GM23248 (cell line): ENCODE results near the gene CLIP4.

Experiments
- EZH2 ChIP-seq: fragments of 200-600 bp; sonication (generic); IDR thresholded peaks from 2 replicates; pipeline ENCODE4 v1.6.1; 2018; ENCODE audit warnings: antibody characterized with exemption, mild to moderate bottlenecking; ENCODE audit not compliant: insufficient read depth, poor library complexity, severe bottlenecking
- EZH2phosphoT487 ChIP-seq: fragments of 200-600 bp; sonication (generic); IDR thresholded peaks from 2 replicates; pipeline ENCODE4 v1.6.1; 2018; ENCODE audit warnings: antibody characterized with exemption, moderate library complexity, mild to moderate bottlenecking, low read depth; ENCODE audit not compliant: insufficient read depth

DNA sequence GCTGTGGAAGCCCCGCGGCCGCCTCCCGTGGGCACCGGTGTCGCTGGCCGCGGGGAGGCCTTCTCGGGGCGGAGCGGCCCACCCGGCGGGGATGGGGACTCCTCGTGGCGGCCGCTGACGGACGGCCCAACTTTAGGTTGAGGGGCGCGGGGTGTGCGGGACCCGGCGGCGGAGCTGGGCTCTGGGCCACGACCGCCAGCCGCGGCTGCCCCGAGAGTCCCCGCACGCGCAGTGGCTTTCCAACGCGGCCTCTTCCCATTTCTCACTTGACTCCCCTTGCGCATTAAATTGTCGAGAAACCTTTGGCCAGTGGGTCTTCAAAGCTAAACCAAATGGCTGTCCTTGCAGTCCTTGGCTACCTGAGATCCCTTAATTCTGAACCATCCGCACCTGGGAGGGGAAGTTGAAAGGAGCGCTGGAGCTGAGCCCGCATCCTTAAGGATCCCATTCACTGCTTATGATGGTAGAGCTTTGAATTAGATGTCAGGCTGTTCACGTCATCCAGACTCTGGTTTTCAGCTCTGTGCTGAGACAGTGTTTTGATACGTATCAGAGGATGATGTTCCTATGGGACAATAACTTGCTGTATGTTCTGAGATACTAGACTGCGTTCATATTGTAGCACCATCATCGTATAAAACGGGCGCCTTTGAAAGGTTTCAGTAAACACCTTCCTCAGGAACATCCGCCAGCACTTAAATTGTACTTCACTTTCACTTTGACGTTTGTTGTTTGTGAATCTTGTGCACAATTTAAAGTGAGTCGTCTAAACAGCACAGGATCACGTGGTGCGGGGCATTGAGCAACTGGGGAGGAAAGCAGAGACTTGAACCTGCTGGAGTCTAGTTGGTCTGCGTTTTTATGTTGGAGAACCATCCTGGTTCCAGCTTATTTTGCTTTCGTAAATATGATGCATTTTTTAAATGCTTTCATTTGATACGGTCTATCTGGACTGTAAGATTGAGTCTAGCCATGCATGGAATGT is 874 bp downstream of the CLIP4 start:
- no peak for TF ChIP-seq EZH2
- TF ChIP-seq EZH2phosphoT487: no peak
